HG03439 (cell line): ENCODE results near the gene SLX9.

ENCODE experiments used
- ATAC-seq: cut with Tn5 transposase; IDR thresholded peaks from one replicate; pipeline ENCODE4 v1.9.1; 2021; ENCODE audit warnings: mild to moderate bottlenecking, moderate library complexity; ENCODE audit not compliant: unreplicated experiment

SLX9 gene

GRCh38 chr21:44944596-44944995, 4.8 kb downstream of the SLX9 start:
- ATAC-seq: no peak

- ATAC-seq: no peak
These were observed 6.6 kb downstream of the SLX9 start for GRCh38 chr21:44946254-44947041.

GRCh38 chr21:44947111-44947929, 7.5 kb downstream of the SLX9 start:
- ATAC-seq: no peak

DNA sequence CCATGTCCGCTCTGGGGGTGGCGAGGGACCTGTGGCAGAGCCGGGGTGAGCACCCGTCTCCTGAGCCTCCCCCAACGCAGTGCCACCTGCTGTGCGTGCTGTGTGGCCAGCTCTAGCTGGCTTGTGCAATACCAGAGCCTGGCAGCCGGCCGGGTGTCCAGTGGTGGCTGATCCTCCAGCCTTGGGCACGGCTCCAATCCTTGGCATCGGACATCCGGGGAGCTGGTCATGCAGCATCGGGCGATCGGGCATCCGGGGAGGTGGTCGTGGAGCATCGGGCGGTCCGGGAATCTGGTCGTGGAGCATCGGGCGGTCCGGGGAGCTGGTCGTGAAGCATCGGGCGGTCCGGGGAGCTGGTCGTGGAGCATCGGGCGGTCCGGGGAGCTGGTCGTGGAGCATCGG, 8.1 kb downstream of the SLX9 start:
- ATAC-seq: no peak

GRCh38 chr21:44948426-44949120, 8.7 kb downstream of the SLX9 start:
- no peak for ATAC-seq

DNA sequence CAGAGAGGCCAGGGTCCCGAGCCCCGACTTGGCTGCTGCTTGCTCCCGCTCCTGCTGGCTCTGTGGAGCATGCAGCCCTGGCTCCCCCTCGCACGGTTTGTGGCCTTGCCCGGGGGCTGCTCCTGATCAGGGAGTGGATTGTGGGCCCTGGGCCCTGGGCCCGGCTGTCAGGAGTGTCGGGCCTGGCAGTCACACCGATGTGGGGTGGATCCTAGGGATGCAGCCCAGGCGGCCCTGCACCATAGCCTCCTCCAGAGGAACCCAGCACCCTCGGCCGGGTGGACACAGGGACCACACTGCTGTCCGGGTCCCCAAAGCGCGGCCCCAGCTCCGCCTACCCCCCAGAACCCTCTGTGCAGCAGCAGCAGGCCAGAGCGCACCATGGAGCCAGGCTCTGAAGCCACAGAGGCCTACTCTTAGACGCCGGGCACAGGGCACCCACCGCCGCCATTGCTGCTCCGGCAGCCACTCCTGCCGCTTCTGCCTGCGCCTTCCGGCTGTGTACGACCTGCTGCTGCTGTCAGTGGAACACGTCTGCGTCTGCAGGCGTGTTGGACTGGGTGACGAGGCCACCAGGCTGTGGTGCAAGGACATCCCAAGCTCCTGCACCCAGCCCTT, 9.4 kb downstream of the SLX9 start:
- no peak for ATAC-seq

- no peak for ATAC-seq
These were observed 10.0 kb downstream of the SLX9 start for GRCh38 chr21:44949779-44950198.

- ATAC-seq: no peak
These were observed 10.5 kb downstream of the SLX9 start for GRCh38 chr21:44950351-44950750.

GRCh38 chr21:44951186-44951915, 11.5 kb downstream of the SLX9 start:
- ATAC-seq: no peak

GRCh38 chr21:44952116-44952928, 12.5 kb downstream of the SLX9 start:
- ATAC-seq: no peak

- no peak for ATAC-seq
These were observed 13.2 kb downstream of the SLX9 start for GRCh38 chr21:44952929-44953627.

DNA sequence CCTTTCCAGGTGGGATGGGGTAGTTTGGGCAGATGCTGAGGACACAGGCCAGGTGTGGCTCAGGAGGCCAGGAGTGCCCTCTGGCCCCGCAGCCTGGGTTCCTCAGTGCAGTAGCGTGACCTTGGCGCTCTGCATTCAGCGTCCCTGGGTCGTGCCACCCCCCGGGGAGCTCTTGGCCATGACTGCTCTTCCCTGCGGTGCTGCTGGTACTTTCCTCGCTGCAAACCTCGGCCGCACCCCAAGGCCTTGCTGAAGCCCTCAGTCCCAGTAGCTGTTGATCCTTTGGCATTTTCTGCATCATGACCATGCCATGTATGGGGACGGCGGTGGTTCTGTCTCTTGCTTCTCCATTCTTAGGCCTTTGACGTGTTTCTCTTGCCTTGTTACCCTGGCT, 13.8 kb downstream of the SLX9 start:
- no peak for ATAC-seq

- ATAC-seq: no peak
These were observed 14.5 kb downstream of the SLX9 start for GRCh38 chr21:44954281-44954771.

GRCh38 chr21:44955141-44955797, 15.4 kb downstream of the SLX9 start:
- ATAC-seq: no peak

DNA sequence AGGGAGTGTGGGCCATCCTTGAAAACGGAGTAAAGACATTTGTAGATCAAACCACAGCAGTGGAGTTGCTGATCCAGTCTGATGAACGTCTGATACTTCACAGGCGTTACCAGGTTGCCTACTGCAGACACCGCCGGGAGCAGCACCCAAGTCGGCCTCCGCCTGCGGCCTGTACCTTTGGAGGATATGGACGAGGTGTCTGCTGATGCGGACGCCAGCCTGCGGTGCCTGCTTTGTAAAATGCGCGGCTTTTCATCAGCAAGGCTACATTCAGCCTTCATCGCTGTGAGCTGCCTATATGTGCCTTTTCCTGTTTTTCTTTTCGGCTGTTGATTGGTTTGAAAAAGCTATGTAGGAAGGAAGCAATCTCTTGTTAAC, 16.0 kb downstream of the SLX9 start:
- ATAC-seq: no peak

DNA sequence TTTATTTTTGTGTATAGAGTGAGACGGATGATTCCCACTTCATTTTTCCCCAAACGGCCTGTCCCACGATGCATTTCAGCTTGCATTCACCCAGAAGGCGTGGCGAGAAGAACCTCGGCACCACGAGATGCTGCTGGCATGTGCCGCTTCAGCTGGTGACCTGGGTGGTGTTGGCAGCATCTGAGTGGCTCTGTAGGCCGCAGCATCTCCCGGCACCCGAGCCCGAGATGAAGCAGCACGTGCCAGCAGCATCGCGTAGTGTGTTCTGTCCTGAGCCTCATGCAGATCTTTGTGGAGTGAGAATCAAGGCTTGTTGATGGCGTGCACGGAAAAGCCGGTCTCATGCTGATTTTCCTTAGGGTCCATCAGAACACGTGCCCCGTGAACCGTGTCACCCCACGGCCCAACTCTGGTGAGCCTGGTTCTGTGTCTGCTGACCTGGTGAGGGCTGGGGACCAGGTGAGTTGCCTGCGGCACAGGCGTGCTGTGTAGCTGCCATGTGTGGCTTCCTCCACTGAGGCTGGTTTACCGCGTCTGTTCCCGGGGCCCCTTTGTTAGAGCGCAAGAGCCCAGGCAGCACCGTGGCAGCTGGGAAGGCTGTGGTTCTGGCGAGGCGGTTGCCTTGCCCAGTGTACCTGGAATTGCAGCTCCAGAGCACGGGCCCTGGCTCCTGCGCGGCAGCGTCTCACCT, 16.7 kb downstream of the SLX9 start:
- no peak for ATAC-seq

GRCh38 chr21:44957047-44957831, 17.4 kb downstream of the SLX9 start:
- ATAC-seq: no peak
